A549 (cell line): ENCODE measurements around the gene SEC62. TPM values are rescaled to one million over a fixed set of nuclear protein-coding genes. Genes with fewer than 3 reads are reported as not detected.

Experiments used
- ATAC-seq, 2 experiments: fragments of 200-7000 bp in 1 of 2; fragments of >200 bp in 1 of 2; cut with Nextera tagmentation in 1 of 2; cut with Tn5 transposase in 1 of 2; 3 replicates each; pipeline versions ENCODE4 v1.8.0 to v1.9.1; 2018 to 2020; ENCODE audit warnings: mild to moderate bottlenecking in 1 of 2, moderate library complexity in 1 of 2
- CTCF ChIA-PET: fragments of 300-600 bp; sonication (Branson Sonifier 250); formaldehyde crosslinking; extraction: SDS; loops from one replicate; lab custom pipeline; 2021; ENCODE audit warnings: antibody characterized with exemption, inconsistent platforms; lab: Yijun Ruan, JAX
- POLR2A ChIA-PET: fragments of 350-600 bp; formaldehyde crosslinking; extraction: SDS; loops from one replicate; lab custom pipeline; 2021; ENCODE audit warnings: antibody characterized with exemption, inconsistent platforms; lab: Yijun Ruan, JAX
- DNase-seq, 2 experiments: peaks; one replicate each; pipeline versions ENCODE4 v3.0.0 to v3.0.0-alpha.2; 2011 to 2016; ENCODE audit warnings: low read depth in 1 of 2, low spot score in 1 of 2
- FAIRE-seq: peaks from 2 replicates; lab custom pipeline; 2011; peaks lifted over from hg19 to GRCh38; lab: Jason Lieb, UNC
- H3K27ac ChIP-seq, 2 experiments: fragments of >200 bp; sonication (Bioruptor Twin); formaldehyde crosslinking; 3 replicates each; pipeline ENCODE4 v1.5.1; 2016 to 2017
- H3K4me1 ChIP-seq: fragments of >200 bp; sonication (Bioruptor Twin); formaldehyde crosslinking; 3 replicates; pipeline ENCODE4 v1.6.1; 2016
- H3K4me2 ChIP-seq: fragments of >200 bp; sonication (Bioruptor Twin); formaldehyde crosslinking; 3 replicates; pipeline ENCODE4 v1.6.1; 2016
- H3K4me3 ChIP-seq: fragments of >200 bp; sonication (Bioruptor Twin); formaldehyde crosslinking; 3 replicates; pipeline ENCODE4 v1.5.1; 2016
- H3K9me3 ChIP-seq: fragments of >200 bp; sonication (Bioruptor Twin); formaldehyde crosslinking; 3 replicates; pipeline ENCODE4 v1.6.1; 2016
- BCL3 ChIP-seq: fragments of >200 bp; sonication (Bioruptor Twin); formaldehyde crosslinking; IDR thresholded peaks from 3 replicates; pipeline ENCODE4 v1.6.1; 2016
- BHLHE40 ChIP-seq: IDR thresholded peaks from 2 replicates; pipeline ENCODE4 v1.6.1; 2012; ENCODE audit warnings: low read depth, low read length, inconsistent platforms
- CBX8 ChIP-seq: fragments of 200-600 bp; sonication (generic); IDR thresholded peaks from 2 replicates; pipeline ENCODE4 v1.6.1; 2016
- EHF ChIP-seq: fragments of 250-450 bp; sonication (Bioruptor Pico); IDR thresholded peaks from 2 replicates; pipeline ENCODE4 v1.5.0; 2020; ENCODE audit warnings: mild to moderate bottlenecking
- EP300 ChIP-seq, 2 experiments: fragments of >200 bp; sonication (Bioruptor Twin); formaldehyde crosslinking; IDR thresholded peaks; 2 replicates in 1 of 2; 3 replicates in 1 of 2; pipeline ENCODE4 v1.6.1; 2016 to 2017
- ESRRA ChIP-seq: fragments of 150-350 bp; IDR thresholded peaks from 2 replicates; pipeline ENCODE4 v1.6.1; 2014; ENCODE audit warnings: mild to moderate bottlenecking, low read length, borderline replicate concordance
- FOSB ChIP-seq: fragments of 250-450 bp; sonication (Bioruptor Pico); IDR thresholded peaks from 2 replicates; pipeline ENCODE4 v1.5.0; 2020; ENCODE audit warnings: mild to moderate bottlenecking, moderate library complexity
- FOSL2 ChIP-seq, 2 experiments: fragments of 450-650 bp in 1 of 2; fragments of >200 bp in 1 of 2; sonication (Bioruptor Twin) in 1 of 2; formaldehyde crosslinking; IDR thresholded peaks; 2 replicates each; pipeline versions ENCODE4 v1.5.0 to v1.6.1; 2016 to 2020; ENCODE audit warnings: mild to moderate bottlenecking in 1 of 2, moderate library complexity in 1 of 2
- HDAC2 ChIP-seq: fragments of 200-600 bp; sonication (generic); IDR thresholded peaks from 2 replicates; pipeline ENCODE4 v1.6.1; 2016
- JUN ChIP-seq, 2 experiments: fragments of >200 bp; sonication (Bioruptor Twin); formaldehyde crosslinking; IDR thresholded peaks; 2 replicates in 1 of 2; 3 replicates in 1 of 2; pipeline ENCODE4 v1.6.1; 2016 to 2017
- KDM1A ChIP-seq: fragments of 200-600 bp; sonication (generic); IDR thresholded peaks from 2 replicates; pipeline ENCODE4 v1.6.1; 2016; ENCODE audit warnings: low read depth, mild to moderate bottlenecking
- MAFK ChIP-seq: fragments of 450-650 bp; IDR thresholded peaks from 2 replicates; pipeline ENCODE4 v1.6.1; 2014; ENCODE audit not compliant: partially characterized antibody
- NFE2L2 ChIP-seq: fragments of 150-350 bp; conservative IDR thresholded peaks from 2 replicates; pipeline ENCODE4 v1.6.1; 2014; ENCODE audit warnings: low read length
- NR3C1 ChIP-seq: fragments of >200 bp; sonication (Bioruptor Twin); formaldehyde crosslinking; IDR thresholded peaks from 3 replicates; pipeline ENCODE4 v1.6.1; 2017
- POLR2A ChIP-seq: IDR thresholded peaks from 2 replicates; pipeline ENCODE4 v1.6.1; 2012; ENCODE audit warnings: mild to moderate bottlenecking, low read length
- POLR2AphosphoS2 ChIP-seq: conservative IDR thresholded peaks from 2 replicates; pipeline ENCODE4 v1.6.1; 2012; ENCODE audit warnings: low read length, improper control_type of control experiment, inconsistent platforms
- RAD21 ChIP-seq, 2 experiments: fragments of >200 bp in 1 of 2; sonication (Bioruptor Twin) in 1 of 2; formaldehyde crosslinking in 1 of 2; IDR thresholded peaks in 1 of 2; conservative IDR thresholded peaks in 1 of 2; 2 replicates in 1 of 2; 3 replicates in 1 of 2; pipeline ENCODE4 v1.6.1; 2012 to 2018; ENCODE audit warnings: inconsistent platforms in 1 of 2
- RARB ChIP-seq: fragments of 250-450 bp; sonication (Bioruptor Pico); IDR thresholded peaks from 2 replicates; pipeline ENCODE4 v1.8.0; 2021; ENCODE audit warnings: mild to moderate bottlenecking, moderate library complexity
- RCOR1 ChIP-seq: fragments of 150-350 bp; IDR thresholded peaks from 2 replicates; pipeline ENCODE4 v1.6.1; 2014; ENCODE audit warnings: antibody characterized with exemption, low read length, low read depth
- RNF2 ChIP-seq: fragments of 200-600 bp; sonication (generic); IDR thresholded peaks from 2 replicates; pipeline ENCODE4 v1.6.1; 2016; ENCODE audit warnings: low read depth, mild to moderate bottlenecking, antibody characterized with exemption, moderate library complexity, borderline replicate concordance
- SMC3 ChIP-seq: fragments of >200 bp; sonication (Bioruptor Twin); formaldehyde crosslinking; IDR thresholded peaks from 3 replicates; pipeline ENCODE4 v1.6.1; 2018; ENCODE audit warnings: inconsistent platforms
- SREBF2 ChIP-seq: fragments of 450-650 bp; IDR thresholded peaks from 2 replicates; pipeline ENCODE4 v1.6.1; 2014; ENCODE audit warnings: mild to moderate bottlenecking, moderate library complexity
- TP53 ChIP-seq: fragments of 250-450 bp; sonication (Bioruptor Pico); IDR thresholded peaks from 2 replicates; pipeline ENCODE4 v1.5.0; 2021; ENCODE audit warnings: mild to moderate bottlenecking, moderate library complexity
- ZFP36 ChIP-seq: fragments of 450-650 bp; IDR thresholded peaks from 2 replicates; pipeline ENCODE4 v1.6.1; 2014; ENCODE audit warnings: borderline replicate concordance; ENCODE audit not compliant: partially characterized antibody
- ZNF302 ChIP-seq: fragments of 250-450 bp; sonication (Bioruptor Pico); IDR thresholded peaks from 2 replicates; pipeline ENCODE4 v1.9.0; 2021; ENCODE audit warnings: inconsistent platforms, mild to moderate bottlenecking, moderate library complexity
- ZSCAN20 ChIP-seq: fragments of 250-450 bp; sonication (Bioruptor Pico); IDR thresholded peaks from 2 replicates; pipeline ENCODE4 v1.8.0; 2022; ENCODE audit warnings: mild to moderate bottlenecking, moderate library complexity
- WGBS: methylation state at CpG from one replicate; pipeline ENCODE4 v1.1.6; 2017; ENCODE audit errors: missing lambda C conversion rate; 5-methylcytosine and 5-hydroxymethylcytosine counted together
- polyA plus RNA-seq, 4 experiments: library from polyadenylated mRNA; depleted of rRNA in 3 of 4; stranded (reverse); fragments of >200 nt; fragmentation: RNase III in 1 of 4; extraction: RNeasy Plus Mini Kit Qiagen cat#74134 plus additional on column Dnase treatment in 1 of 4; gene quantifications; 2 replicates in 3 of 4; 3 replicates in 1 of 4; pipeline ENCODE4 v1.2.3, GENCODE V29; 2011 to 2017
- TF ChIP-seq, protein P1 (sequence below): fragments of 200-600 bp; sonication (generic); IDR thresholded peaks from 2 replicates; pipeline ENCODE4 v1.6.1; 2016; ENCODE audit warnings: antibody characterized with exemption, mild to moderate bottlenecking, moderate library complexity
- TF ChIP-seq, protein P2 (sequence below): fragments of >200 bp; sonication (Bioruptor Twin); formaldehyde crosslinking; IDR thresholded peaks from 2 replicates; pipeline ENCODE4 v1.6.1; 2016

The SEC62 gene
- polyA plus RNA-seq, 2 of the 4 experiments (the other 2 are of a cell fraction), result 84.5 to 107 TPM

DNA sequence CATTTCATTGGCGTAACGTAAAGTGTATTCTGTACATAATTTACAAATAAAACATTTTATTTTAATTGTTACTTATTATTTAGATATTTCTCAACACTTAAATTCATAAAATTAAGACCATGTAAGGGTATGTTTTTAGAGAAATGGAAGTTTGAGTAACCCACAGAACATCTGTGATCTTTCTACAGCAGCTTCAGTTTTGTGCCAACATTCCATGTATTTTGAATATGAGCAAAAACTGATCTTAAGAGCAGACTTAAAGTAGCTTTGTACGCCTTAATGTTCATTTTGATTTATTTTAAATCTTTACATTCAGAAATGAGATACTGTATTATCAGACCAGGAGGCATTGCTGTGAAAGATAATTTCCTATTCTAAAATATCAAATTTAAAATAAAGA is 27.2 kb downstream of the SEC62 start:
- DNase-seq, result no peak
- 91% methylated on average over 3 of the region's 3 CpGs for WGBS
- H3K4me1 ChIP-seq, result 0 out of 3 replicates have a peak, but pooled peaks cover 7% of the 10 kb centered on the region

DNA sequence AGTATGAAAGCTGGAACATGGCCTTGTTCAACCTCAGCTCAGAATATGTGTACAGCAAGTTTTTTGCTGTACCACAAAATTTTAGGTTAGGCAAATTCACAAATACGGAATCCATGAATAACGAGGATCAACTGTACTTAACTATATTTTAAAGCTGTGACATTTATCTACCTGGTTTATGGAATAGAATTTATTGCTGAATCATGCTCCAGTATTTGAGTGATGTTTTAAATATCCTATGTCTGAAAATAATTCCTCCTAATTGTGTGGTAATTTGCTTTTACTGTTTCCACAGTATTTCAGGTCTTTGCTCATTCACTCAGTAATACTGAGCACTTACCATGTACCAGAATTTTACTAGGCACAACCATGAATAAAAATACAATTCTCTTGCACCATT is 29.5 kb downstream of the SEC62 start:
- CTCF ChIA-PET, result interaction anchor here (0.6 to 1.2 kb wide), 3 partner anchors 8 to 41 kb away, joined by 3 read pairs; partner anchors contain the start of gene GPR160
- H3K4me1 ChIP-seq, result 0 out of 3 replicates have a peak, but pooled peaks cover 3% of the 10 kb centered on the region
- H3K27ac ChIP-seq, result peak overlapping the region in 1 of 2 experiments; percentile 45; a peak in 1 of 6 replicates
- WGBS, result 90% methylated on average over 2 of the region's 2 CpGs
- H3K4me2 ChIP-seq, result no peak overlapping the region
- H3K9me3 ChIP-seq, result no peaks in the 10 kb centered on the region
- TF ChIP-seq MAFK, result peak; percentile 67
- TF ChIP-seq BHLHE40, result no peak
- TF ChIP-seq, protein P1, sequence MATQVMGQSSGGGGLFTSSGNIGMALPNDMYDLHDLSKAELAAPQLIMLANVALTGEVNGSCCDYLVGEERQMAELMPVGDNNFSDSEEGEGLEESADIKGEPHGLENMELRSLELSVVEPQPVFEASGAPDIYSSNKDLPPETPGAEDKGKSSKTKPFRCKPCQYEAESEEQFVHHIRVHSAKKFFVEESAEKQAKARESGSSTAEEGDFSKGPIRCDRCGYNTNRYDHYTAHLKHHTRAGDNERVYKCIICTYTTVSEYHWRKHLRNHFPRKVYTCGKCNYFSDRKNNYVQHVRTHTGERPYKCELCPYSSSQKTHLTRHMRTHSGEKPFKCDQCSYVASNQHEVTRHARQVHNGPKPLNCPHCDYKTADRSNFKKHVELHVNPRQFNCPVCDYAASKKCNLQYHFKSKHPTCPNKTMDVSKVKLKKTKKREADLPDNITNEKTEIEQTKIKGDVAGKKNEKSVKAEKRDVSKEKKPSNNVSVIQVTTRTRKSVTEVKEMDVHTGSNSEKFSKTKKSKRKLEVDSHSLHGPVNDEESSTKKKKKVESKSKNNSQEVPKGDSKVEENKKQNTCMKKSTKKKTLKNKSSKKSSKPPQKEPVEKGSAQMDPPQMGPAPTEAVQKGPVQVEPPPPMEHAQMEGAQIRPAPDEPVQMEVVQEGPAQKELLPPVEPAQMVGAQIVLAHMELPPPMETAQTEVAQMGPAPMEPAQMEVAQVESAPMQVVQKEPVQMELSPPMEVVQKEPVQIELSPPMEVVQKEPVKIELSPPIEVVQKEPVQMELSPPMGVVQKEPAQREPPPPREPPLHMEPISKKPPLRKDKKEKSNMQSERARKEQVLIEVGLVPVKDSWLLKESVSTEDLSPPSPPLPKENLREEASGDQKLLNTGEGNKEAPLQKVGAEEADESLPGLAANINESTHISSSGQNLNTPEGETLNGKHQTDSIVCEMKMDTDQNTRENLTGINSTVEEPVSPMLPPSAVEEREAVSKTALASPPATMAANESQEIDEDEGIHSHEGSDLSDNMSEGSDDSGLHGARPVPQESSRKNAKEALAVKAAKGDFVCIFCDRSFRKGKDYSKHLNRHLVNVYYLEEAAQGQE, result no peak
- no peak for TF ChIP-seq RAD21 (conservative IDR thresholded peaks at IDR 0.05 in 1 of 2, IDR thresholded peaks at IDR 0.05 in 1 of 2)
- no peak for TF ChIP-seq ZNF302 (CRISPR knock-in tag)
- TF ChIP-seq POLR2AphosphoS2, result no peak
- TF ChIP-seq ESRRA, result no peak
- no peak for TF ChIP-seq EHF (CRISPR knock-in tag)
- TF ChIP-seq HDAC2, result no peak
- no peak for TF ChIP-seq CBX8
- TF ChIP-seq FOSB (CRISPR knock-in tag), result no peak
- peak; percentile 42 for TF ChIP-seq NFE2L2
- TF ChIP-seq FOSL2 (IDR thresholded peaks at IDR 0.05), result no peak
- TF ChIP-seq FOSL2 (CRISPR knock-in tag; IDR thresholded peaks at IDR 0.05), result no peak
- TF ChIP-seq, all 56 proteins: peak for 2
- H3K4me3 ChIP-seq, result no peak overlapping the region
- FAIRE-seq (no peak), DNase-seq (no peak), ATAC-seq (no peak)
- POLR2A ChIA-PET, result no interaction called here

More for the DNA sequence above, 27.2 kb downstream of the SEC62 start:
- H3K4me3 ChIP-seq, result no peak overlapping the region
- POLR2A ChIA-PET, result no interaction called here
- ATAC-seq (no peak), FAIRE-seq (no peak)
- no peak overlapping the region for H3K4me2 ChIP-seq
- CTCF ChIA-PET, result interaction anchor here (0.6 kb wide), 1 partner anchor 41 kb away, joined by 3 read pairs; no protein-coding TSS in a partner anchor
- no peak for TF ChIP-seq JUN (IDR thresholded peaks at IDR 0.05)
- TF ChIP-seq ESRRA, result no peak
- no peak for TF ChIP-seq CBX8
- TF ChIP-seq NFE2L2, result no peak
- TF ChIP-seq KDM1A, result no peak
- TF ChIP-seq RARB (CRISPR knock-in tag), result no peak
- TF ChIP-seq ZSCAN20 (CRISPR knock-in tag), result no peak
- no peak for TF ChIP-seq TP53 (CRISPR knock-in tag)
- no peak for TF ChIP-seq POLR2A
- TF ChIP-seq EP300 (IDR thresholded peaks at IDR 0.05), result no peak
- no peak for TF ChIP-seq POLR2AphosphoS2
- no peak for TF ChIP-seq ZFP36
- TF ChIP-seq RNF2, result no peak
- no peak for TF ChIP-seq SREBF2
- TF ChIP-seq BCL3, result no peak
- no peak for TF ChIP-seq SMC3
- TF ChIP-seq, protein P2, sequence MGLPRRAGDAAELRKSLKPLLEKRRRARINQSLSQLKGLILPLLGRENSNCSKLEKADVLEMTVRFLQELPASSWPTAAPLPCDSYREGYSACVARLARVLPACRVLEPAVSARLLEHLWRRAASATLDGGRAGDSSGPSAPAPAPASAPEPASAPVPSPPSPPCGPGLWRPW, result no peak
- no peak for TF ChIP-seq RCOR1
- TF ChIP-seq NR3C1, result no peak
- no peak overlapping the region for H3K27ac ChIP-seq
- no peaks in the 10 kb centered on the region for H3K9me3 ChIP-seq
